Tibial nerve (tissue), 4 donors: ENCODE measurements around the gene RARA. TPM values are rescaled to one million over a fixed set of nuclear protein-coding genes. Genes with fewer than 3 reads are reported as not detected.

Source experiments
- DNase-seq, 2 donors: peaks; one replicate each; pipeline ENCODE4 v3.0.0-alpha.2; 2019; ENCODE audit warnings: low spot score in 2 of 2
- H3K27ac ChIP-seq, 4 donors: fragments of 200-600 bp; sonication (generic) in 3 of 4; one replicate each; pipeline ENCODE4 v1.5.1; 2017 to 2019; ENCODE audit warnings: mild to moderate bottlenecking in 1 of 4
- H3K27me3 ChIP-seq, 2 donors: fragments of 200-600 bp; sonication (generic) in 1 of 2; one replicate each; pipeline versions ENCODE4 v1.5.1 to v1.6.0; 2017 to 2019
- H3K36me3 ChIP-seq, 3 donors: fragments of 200-600 bp; sonication (generic); one replicate each; pipeline ENCODE4 v1.5.1; 2018 to 2019
- H3K4me1 ChIP-seq, 4 donors: fragments of 200-600 bp; sonication (generic) in 3 of 4; one replicate each; pipeline ENCODE4 v1.5.1; 2017 to 2019
- H3K4me3 ChIP-seq, 4 donors: fragments of 200-600 bp; sonication (generic) in 3 of 4; one replicate each; pipeline ENCODE4 v1.5.1; 2017 to 2019; ENCODE audit warnings: mild to moderate bottlenecking in 1 of 4, moderate library complexity in 1 of 4
- H3K9me3 ChIP-seq, 4 donors: fragments of 200-600 bp; sonication (generic) in 3 of 4; one replicate each; pipeline ENCODE4 v1.5.1; 2017 to 2019
- CTCF ChIP-seq, 5 experiments: fragments of 200-600 bp in 3 of 5; fragments of 450-650 bp in 2 of 5; sonication (generic) in 3 of 5; IDR thresholded peaks; one replicate each; pipeline ENCODE4 v1.5.1; 2016 to 2019; ENCODE audit warnings: antibody characterized with exemption in 5 of 5, mild to moderate bottlenecking in 3 of 5, moderate library complexity in 2 of 5
- EP300 ChIP-seq, 2 donors: sonication (generic); formaldehyde crosslinking; IDR thresholded peaks; one replicate each; pipeline ENCODE4 v1.6.1; 2017; ENCODE audit warnings: antibody characterized with exemption in 2 of 2, mild to moderate bottlenecking in 1 of 2
- POLR2A ChIP-seq, 2 donors: fragments of 450-650 bp; IDR thresholded peaks; one replicate each; pipeline ENCODE4 v1.6.1; 2017; ENCODE audit warnings: antibody characterized with exemption in 2 of 2, mild to moderate bottlenecking in 2 of 2, moderate library complexity in 2 of 2
- WGBS, 2 donors: methylation state at CpG; one replicate each; pipeline ENCODE4 v1.1.5; 2018; 5-methylcytosine and 5-hydroxymethylcytosine counted together
- total RNA-seq, 4 donors: library from RNA; depleted of rRNA; stranded (reverse); fragments of >200 nt; gene quantifications; one replicate each; pipeline ENCODE4 v1.1.0, GENCODE V29; 2016

The RARA gene
- total RNA-seq, 4 donors from 2014 or later, result 28.9 to 58.2 (median 46.4) TPM

GRCh38 chr17:40265337-40265736, 43.6 kb upstream of the RARA start:
- no peak for DNase-seq
- Histone ChIP-seq H3K4me3 (no peak overlapping the region), H3K36me3 (peaks cover 0 to 85% (median 11%) of the 10 kb centered on the region in 3 donors), H3K27me3 (no peaks in the 10 kb centered on the region), H3K27ac (no peak overlapping the region), H3K4me1 (peaks cover 0 to 9% (median 0%) of the 10 kb centered on the region in 4 donors), H3K9me3 (no peaks in the 10 kb centered on the region)
- 87 to 91% methylated on average over 5 of the region's 5 CpGs for WGBS, 2 donors
- TF ChIP-seq CTCF (IDR thresholded peaks at IDR 0.05) (no peak), POLR2A (IDR thresholded peaks at IDR 0.05) (no peak), EP300 (IDR thresholded peaks at IDR 0.05) (no peak)

- no peak for DNase-seq
- WGBS, 2 donors, result 87 to 89% methylated on average over 6 of the region's 6 CpGs
- Histone ChIP-seq H3K27ac (no peak overlapping the region), H3K4me3 (no peak overlapping the region), H3K4me1 (peaks cover 0 to 5% (median 0%) of the 10 kb centered on the region in 4 donors), H3K27me3 (no peaks in the 10 kb centered on the region), H3K9me3 (no peaks in the 10 kb centered on the region), H3K36me3 (peaks cover 0 to 80% (median 11%) of the 10 kb centered on the region in 3 donors)
- no peak for TF ChIP-seq EP300 (IDR thresholded peaks at IDR 0.05)
Measured at GRCh38 chr17:40266882-40267281, 42.1 kb upstream of the RARA start.

- DNase-seq, result no peak
- H3K36me3 ChIP-seq, result peaks cover 0 to 79% (median 11%) of the 10 kb centered on the region in 3 donors
Measured at GRCh38 chr17:40268141-40268712, 40.8 kb upstream of the RARA start.

GRCh38 chr17:40278414-40278813, 30.6 kb upstream of the RARA start:
- Histone ChIP-seq H3K27me3 (no peaks in the 10 kb centered on the region), H3K27ac (no peak overlapping the region), H3K4me1 (peaks cover 0 to 1% (median 0%) of the 10 kb centered on the region in 4 donors), H3K36me3 (peaks cover 0 to 88% (median 18%) of the 10 kb centered on the region in 3 donors), H3K4me3 (no peak overlapping the region), H3K9me3 (no peaks in the 10 kb centered on the region)
- DNase-seq, result no peak
- no peak for TF ChIP-seq EP300 (IDR thresholded peaks at IDR 0.05)
- no peak for TF ChIP-seq CTCF (IDR thresholded peaks at IDR 0.05)
- TF ChIP-seq POLR2A (IDR thresholded peaks at IDR 0.05), result no peak
- 71 to 85% methylated on average over 1 of the region's 1 CpG for WGBS, 2 donors

More at GRCh38 chr17:40268141-40268712, 40.8 kb upstream of the RARA start:
- peaks cover 0 to 5% (median 0%) of the 10 kb centered on the region in 4 donors for H3K4me1 ChIP-seq
- H3K27ac ChIP-seq, result no peak overlapping the region
- H3K27me3 ChIP-seq, result no peaks in the 10 kb centered on the region
- H3K9me3 ChIP-seq, result no peaks in the 10 kb centered on the region
- WGBS, 2 donors, result 32 to 66% methylated on average over 2 of the region's 2 CpGs
- H3K4me3 ChIP-seq, result no peak overlapping the region
- TF ChIP-seq EP300 (IDR thresholded peaks at IDR 0.05), result no peak

GRCh38 chr17:40279402-40279801, 29.6 kb upstream of the RARA start:
- Histone ChIP-seq H3K4me1 (peaks cover 0 to 11% (median 0%) of the 10 kb centered on the region in 4 donors), H3K4me3 (no peak overlapping the region), H3K36me3 (peaks cover 0 to 80% (median 18%) of the 10 kb centered on the region in 3 donors), H3K9me3 (no peaks in the 10 kb centered on the region), H3K27me3 (no peaks in the 10 kb centered on the region), H3K27ac (no peak overlapping the region)
- DNase-seq, result no peak
- TF ChIP-seq EP300 (IDR thresholded peaks at IDR 0.05) (no peak), CTCF (IDR thresholded peaks at IDR 0.05) (no peak), POLR2A (IDR thresholded peaks at IDR 0.05) (no peak)
- WGBS, 2 donors, result 75 to 78% methylated on average over 4 of the region's 4 CpGs

- Histone ChIP-seq H3K36me3 (peaks cover 0 to 60% (median 15%) of the 10 kb centered on the region in 3 donors), H3K27me3 (no peaks in the 10 kb centered on the region), H3K4me3 (no peak overlapping the region), H3K27ac (no peak overlapping the region), H3K4me1 (peaks cover 0 to 21% (median 2%) of the 10 kb centered on the region in 4 donors), H3K9me3 (no peaks in the 10 kb centered on the region)
- WGBS, 2 donors, result 60 to 86% methylated on average over 2 of the region's 2 CpGs
- TF ChIP-seq POLR2A (IDR thresholded peaks at IDR 0.05) (no peak), CTCF (IDR thresholded peaks at IDR 0.05) (no peak), EP300 (IDR thresholded peaks at IDR 0.05) (no peak)
- no peak for DNase-seq
Measured at GRCh38 chr17:40281663-40282062, 27.3 kb upstream of the RARA start.
